ENCODE measurements around the gene MCCC2.
"Not testable (repeated sequence)": the region's sequence is repeated elsewhere in the genome, so short reads cannot be mapped to it uniquely, and the experiment has no call there.

MCCC2 gene

GRCh38 chr5:71586941-71587765 is at the start of gene MCCC2:
Gene MCCC2, plus strand, starts transcription at chr5:71587340. Its CDS starts 86 bp downstream, at chr5:71587426.
- peak; percentile 94 to 95 for DNase-seq

- DNase-seq, result peak; percentile 75
Measured at GRCh38 chr5:71537687-71538086, 49.5 kb upstream of the MCCC2 start.

- DNase-seq, result not testable (repeated sequence)
Measured at GRCh38 chr5:71550885-71551284, 36.3 kb upstream of the MCCC2 start.

- DNase-seq, result not testable (repeated sequence)
Measured at GRCh38 chr5:71551582-71551981, 35.6 kb upstream of the MCCC2 start.

- DNase-seq, result not testable (repeated sequence)
Measured at GRCh38 chr5:71552026-71552749, 35.0 kb upstream of the MCCC2 start.

- DNase-seq, result no peak
Measured at GRCh38 chr5:71563161-71563560, 24.0 kb upstream of the MCCC2 start.

GRCh38 chr5:71564895-71565294 is 22.2 kb upstream of the MCCC2 start:
- no peak for DNase-seq

- no peak for DNase-seq
Measured at GRCh38 chr5:71569748-71570509, 17.2 kb upstream of the MCCC2 start.

GRCh38 chr5:71571811-71572210 is 15.3 kb upstream of the MCCC2 start:
- DNase-seq, result not testable (repeated sequence)

GRCh38 chr5:71573591-71573990 is 13.5 kb upstream of the MCCC2 start:
- DNase-seq, result no peak

GRCh38 chr5:71575588-71575987 is 11.6 kb upstream of the MCCC2 start:
- DNase-seq, result not testable (repeated sequence)

GRCh38 chr5:71576241-71576640 is 10.9 kb upstream of the MCCC2 start:
- DNase-seq, result no peak

GRCh38 chr5:71577839-71578238 is 9.3 kb upstream of the MCCC2 start:
- DNase-seq, result not testable (repeated sequence)

- no peak for DNase-seq
Measured at GRCh38 chr5:71582945-71583584, 4.1 kb upstream of the MCCC2 start.

GRCh38 chr5:71586052-71586940 is 844 bp upstream of the MCCC2 start:
- DNase-seq, result peak; percentile 61 to 72

- DNase-seq, result peak in 1 of 2 experiments; percentile 26
Measured at GRCh38 chr5:71587766-71588532, 809 bp downstream of the MCCC2 start.

GRCh38 chr5:71588533-71588885 is 1.4 kb downstream of the MCCC2 start:
- DNase-seq, result no peak

- no peak for DNase-seq
Measured at GRCh38 chr5:71589903-71590302, 2.8 kb downstream of the MCCC2 start.

GRCh38 chr5:71591100-71591499 is 4.0 kb downstream of the MCCC2 start:
- DNase-seq, result no peak

GRCh38 chr5:71596169-71596568 is 9.0 kb downstream of the MCCC2 start:
- no peak for DNase-seq

GRCh38 chr5:71597001-71597400 is 9.9 kb downstream of the MCCC2 start:
- DNase-seq, result no peak

Measured in Kasumi-1 (cell line).